COR-L47 (cell line): ENCODE data around the gene KCNJ9.

Experiments used
- DNase-seq: peaks from one replicate; lab custom pipeline; 2025; lab: John Stamatoyannopoulos, UW

The KCNJ9 gene

DNA sequence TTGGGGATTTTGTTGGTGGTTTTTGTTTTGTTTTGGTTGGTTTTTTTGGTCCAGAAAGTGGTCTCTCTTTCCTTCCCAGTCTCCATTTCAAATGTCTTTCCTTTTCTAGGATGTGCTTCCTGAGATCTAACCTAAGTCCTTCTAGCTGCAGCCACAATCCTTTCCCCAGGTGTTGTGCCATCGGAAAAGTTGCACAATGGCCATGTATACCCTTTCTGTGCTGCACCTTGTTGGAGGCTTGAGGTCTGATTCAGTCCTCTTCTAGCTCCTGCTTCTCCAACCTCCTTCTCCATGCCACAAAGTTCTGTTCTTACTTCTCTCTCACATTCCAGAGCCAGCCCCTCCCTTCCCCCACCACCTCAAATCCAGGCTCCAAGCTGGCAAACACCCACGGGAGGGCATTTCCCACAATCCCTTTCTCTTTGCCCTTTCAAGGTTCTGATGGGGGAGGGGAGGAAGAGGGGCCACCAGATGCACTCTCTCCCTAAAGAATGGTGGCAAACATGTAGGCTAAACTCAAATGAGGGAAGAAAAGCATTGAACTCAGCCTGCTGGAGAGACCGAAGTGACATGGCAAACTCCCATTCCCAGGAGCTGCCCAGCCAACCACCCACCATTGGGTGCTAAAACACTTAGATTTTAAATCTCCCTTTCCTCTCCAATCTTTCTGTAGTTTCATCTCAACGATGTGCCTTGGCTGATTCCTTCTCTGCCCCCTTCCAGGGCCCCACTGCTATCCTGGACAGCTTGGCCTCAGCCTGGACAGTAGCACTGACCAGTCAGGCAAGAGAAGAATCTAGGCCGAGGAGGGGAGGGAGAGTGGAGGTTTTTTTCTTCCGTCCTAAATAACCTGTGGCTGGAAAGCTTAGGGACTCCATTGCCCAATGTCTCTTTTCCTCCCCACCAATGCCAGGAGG, 14.3 kb upstream of the KCNJ9 start:
- no peak for DNase-seq

GRCh38 chr1:160068225-160068624, 13.1 kb upstream of the KCNJ9 start:
- DNase-seq = no peak

GRCh38 chr1:160069460-160070231, 11.7 kb upstream of the KCNJ9 start, which contains the start of gene KCNJ10:
TSS of gene KCNJ10 (minus strand) at chr1:160070160. CDS start at chr1:160042532, 27,628 bp downstream.
- DNase-seq = no peak

- peak; percentile 60 for DNase-seq
Measured at GRCh38 chr1:160070243-160071163, 10.8 kb upstream of the KCNJ9 start.

GRCh38 chr1:160071289-160071688, 10.0 kb upstream of the KCNJ9 start:
- DNase-seq = no peak

DNA sequence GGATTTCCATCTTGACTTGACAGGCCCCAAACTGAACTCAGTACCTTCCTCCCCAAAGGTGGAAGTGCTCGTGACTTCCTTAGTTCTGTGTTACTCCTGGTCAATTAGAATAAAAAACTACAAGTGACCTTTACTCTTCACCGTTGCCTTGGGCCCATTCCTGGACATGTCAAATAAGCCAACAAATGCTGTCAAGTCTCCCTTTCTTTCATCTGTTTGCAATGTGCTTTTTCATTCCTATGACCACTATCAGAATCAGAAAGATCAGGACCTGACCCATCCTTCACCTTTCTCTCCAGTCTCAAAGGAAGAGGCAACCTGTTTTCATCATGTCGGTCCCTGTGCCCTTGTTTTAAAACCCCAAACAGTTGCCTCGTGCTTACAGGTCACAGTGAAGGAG, 6.5 kb upstream of the KCNJ9 start:
- no peak for DNase-seq

DNA sequence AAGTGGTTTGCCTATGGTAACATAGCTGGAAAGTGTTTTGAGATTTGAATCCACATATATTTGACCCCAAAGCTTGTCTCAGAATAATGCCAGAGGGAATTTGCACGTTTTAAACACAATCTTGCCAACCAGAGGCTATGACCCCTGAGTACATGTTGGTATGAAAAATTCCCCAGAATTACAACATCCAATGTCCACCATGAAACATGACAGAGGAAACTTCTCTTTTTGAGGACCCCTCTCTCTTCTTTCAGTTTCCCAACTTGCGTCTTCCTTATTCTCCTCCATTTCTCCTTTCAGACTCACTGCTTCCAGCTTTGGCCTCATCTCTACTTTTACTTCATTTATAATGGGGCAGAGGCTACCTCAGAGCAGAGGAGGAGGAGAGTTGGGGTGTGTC, 5.5 kb upstream of the KCNJ9 start:
- no peak for DNase-seq

GRCh38 chr1:160076295-160076694, 5.0 kb upstream of the KCNJ9 start:
- DNase-seq = no peak

- no peak for DNase-seq
Measured at GRCh38 chr1:160077486-160077885, 3.9 kb upstream of the KCNJ9 start.

GRCh38 chr1:160078512-160079195, 2.7 kb upstream of the KCNJ9 start:
- DNase-seq = no peak

DNA sequence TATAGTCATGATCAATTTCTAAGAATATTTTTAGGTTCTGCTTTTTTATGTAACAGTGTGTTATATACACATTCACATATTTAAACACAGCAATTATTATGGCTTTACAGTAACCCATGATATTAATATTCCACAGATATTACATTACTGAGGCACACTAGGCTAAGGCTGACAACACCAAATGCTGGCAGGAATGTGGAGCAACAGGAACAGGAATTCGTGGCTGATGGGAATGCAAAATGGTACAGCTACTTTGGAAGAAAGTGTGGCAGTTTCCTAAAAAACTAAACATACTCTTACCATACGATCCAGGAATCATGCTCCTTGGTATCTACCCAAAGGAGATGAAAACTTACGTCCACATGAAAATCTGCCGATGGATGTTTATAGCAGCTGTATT, 1.9 kb upstream of the KCNJ9 start:
- no peak for DNase-seq

DNA sequence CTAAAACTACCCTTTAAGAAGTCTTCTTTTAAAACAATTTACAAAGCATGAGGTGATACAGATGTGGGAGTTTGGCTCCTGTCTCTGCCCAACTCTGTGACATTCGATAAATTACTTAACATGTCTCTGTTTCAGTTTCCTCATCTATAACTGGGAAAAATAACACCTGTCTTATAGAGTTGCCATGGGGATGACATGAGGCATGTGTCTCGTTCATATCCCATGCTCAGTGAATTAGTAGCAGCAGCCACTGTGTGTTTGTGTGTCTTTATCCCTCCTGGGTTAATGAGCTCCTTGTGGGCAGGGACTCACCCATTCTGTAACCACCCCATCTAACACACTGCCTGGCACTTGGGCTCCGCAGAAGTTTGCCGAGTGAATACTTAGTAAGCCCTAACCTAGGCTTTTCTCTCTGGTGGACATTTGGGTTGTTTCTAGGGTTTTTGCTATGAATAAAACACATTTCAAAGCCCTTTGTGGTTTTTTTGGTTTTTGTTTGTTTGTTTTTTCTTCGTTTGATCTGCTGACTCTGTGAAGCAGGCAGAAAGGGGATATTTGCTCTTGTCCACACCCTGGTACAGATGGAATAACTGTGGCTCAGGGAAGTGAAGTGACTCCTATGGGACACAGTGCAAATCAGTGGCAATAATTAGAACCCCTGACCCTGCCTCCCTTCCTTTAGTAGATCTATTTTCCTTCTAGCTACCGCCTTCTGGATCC, 797 bp upstream of the KCNJ9 start:
- no peak for DNase-seq

DNA sequence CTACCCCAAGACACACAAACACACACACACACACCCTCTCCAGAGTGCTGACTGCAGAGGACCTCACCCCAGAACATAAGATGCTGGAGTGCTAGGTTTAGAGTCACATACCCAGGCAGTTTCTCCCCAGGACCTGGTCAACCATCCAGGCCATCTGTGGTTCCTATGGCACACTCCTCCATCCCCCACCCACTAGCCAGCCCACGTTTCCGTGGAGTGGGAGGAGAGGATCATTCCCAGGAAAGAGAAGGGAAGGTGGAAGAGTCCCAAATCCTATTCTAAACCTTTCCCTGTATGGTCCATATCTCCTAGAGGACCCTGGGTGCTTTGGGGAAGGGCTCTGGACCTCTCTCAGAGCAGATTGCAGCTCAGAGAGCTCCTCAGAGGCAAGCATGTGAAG, 1.1 kb downstream of the KCNJ9 start:
- DNase-seq = no peak

GRCh38 chr1:160082926-160083325, 1.6 kb downstream of the KCNJ9 start:
- DNase-seq = no peak

DNA sequence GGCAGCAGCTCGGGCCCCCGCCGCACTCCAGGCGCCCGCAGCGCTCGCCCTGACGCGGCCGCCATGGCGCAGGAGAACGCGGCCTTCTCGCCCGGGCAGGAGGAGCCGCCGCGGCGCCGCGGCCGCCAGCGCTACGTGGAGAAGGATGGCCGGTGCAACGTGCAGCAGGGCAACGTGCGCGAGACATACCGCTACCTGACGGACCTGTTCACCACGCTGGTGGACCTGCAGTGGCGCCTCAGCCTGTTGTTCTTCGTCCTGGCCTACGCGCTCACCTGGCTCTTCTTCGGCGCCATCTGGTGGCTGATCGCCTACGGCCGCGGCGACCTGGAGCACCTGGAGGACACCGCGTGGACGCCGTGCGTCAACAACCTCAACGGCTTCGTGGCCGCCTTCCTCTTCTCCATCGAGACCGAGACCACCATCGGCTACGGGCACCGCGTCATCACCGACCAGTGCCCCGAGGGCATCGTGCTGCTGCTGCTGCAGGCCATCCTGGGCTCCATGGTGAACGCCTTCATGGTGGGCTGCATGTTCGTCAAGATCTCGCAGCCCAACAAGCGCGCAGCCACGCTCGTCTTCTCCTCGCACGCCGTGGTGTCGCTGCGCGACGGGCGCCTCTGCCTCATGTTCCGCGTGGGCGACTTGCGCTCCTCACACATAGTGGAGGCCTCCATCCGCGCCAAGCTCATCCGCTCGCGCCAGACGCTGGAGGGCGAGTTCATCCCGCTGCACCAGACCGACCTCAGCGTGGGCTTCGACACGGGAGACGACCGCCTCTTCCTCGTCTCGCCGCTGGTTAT, 2.8 kb downstream of the KCNJ9 start:
- DNase-seq = peak; percentile 79

GRCh38 chr1:160084771-160085321, 3.5 kb downstream of the KCNJ9 start:
- DNase-seq = no peak

- peak; percentile 59 for DNase-seq
Measured at GRCh38 chr1:160085686-160086455, 4.5 kb downstream of the KCNJ9 start.

- DNase-seq = no peak
Measured at GRCh38 chr1:160086456-160086892, 5.1 kb downstream of the KCNJ9 start.
